IPS DF 6.9 (cell line): ENCODE measurements around the gene TRPM8.

Source experiments
- DNase-seq: peaks from one replicate; pipeline ENCODE4 v3.0.0-alpha.2; 2013; ENCODE audit warnings: low read depth, low spot score
- H3K27ac ChIP-seq: one replicate; pipeline ENCODE4 v1.5.1; 2013; ENCODE audit warnings: low read length, control low read depth
- H3K27me3 ChIP-seq: 2 replicates; pipeline ENCODE4 v1.6.1; 2013; ENCODE audit warnings: mild to moderate bottlenecking, low read length; ENCODE audit not compliant: control insufficient read depth, insufficient read depth
- H3K36me3 ChIP-seq: 2 replicates; pipeline ENCODE4 v1.6.1; 2013; ENCODE audit warnings: low read length; ENCODE audit not compliant: control insufficient read depth, insufficient read depth
- H3K4me1 ChIP-seq: 2 replicates; pipeline ENCODE4 v1.6.1; 2013; ENCODE audit warnings: low read length; ENCODE audit not compliant: control insufficient read depth, insufficient read depth
- H3K4me3 ChIP-seq: 2 replicates; pipeline ENCODE4 v1.5.1; 2013; ENCODE audit warnings: mild to moderate bottlenecking, low read length
- H3K9me3 ChIP-seq: 2 replicates; pipeline ENCODE4 v1.6.1; 2013; ENCODE audit warnings: low read length, inconsistent platforms; ENCODE audit not compliant: control insufficient read depth, insufficient read depth
- WGBS: extraction: QIAGEN DNeasy Blood & Tissue Kit; methylation state at CpG from one replicate; pipeline ENCODE4 v1.1.7; 2013; ENCODE audit warnings: mixed read lengths, missing lambda C conversion rate; ENCODE audit not compliant: insufficient read length, insufficient coverage; 5-methylcytosine and 5-hydroxymethylcytosine counted together

Gene TRPM8

DNA sequence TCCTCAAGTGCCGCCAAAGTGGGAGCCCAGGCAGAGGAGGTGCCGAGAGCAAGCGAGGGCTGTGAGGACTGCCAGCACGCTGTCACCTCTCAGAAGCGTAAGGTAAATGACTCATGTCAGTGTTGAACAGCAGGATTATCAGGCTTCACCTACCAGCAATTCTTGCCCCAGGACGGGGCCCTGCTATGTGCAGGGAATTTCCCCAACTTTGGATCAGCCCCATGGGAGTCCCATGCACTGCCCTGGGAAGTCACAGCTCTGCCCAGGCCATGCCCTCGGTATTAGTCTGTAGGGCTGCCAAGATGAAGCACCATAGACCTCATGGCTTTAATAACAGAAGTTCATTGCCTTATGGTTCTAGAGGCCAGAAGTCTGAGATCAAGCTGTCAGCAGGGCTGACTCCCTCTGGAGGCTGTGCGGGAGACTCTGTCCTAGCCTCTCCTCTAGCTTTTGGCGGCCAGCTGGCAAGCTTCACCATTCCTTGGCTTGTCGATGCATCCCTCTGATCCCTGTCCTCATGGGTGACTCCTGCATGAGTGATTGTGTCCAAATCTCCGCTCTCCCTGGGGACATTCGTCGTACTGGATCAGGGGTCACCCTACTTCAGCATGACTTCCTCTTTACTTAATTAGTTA, 55.9 kb downstream of the TRPM8 start:
- no peak overlapping the region for H3K4me3 ChIP-seq
- H3K27me3 ChIP-seq, result no peaks in the 10 kb centered on the region
- no peaks in the 10 kb centered on the region for H3K36me3 ChIP-seq
- H3K9me3 ChIP-seq, result no peaks in the 10 kb centered on the region
- WGBS, result no CpG with 5 or more reads among the region's 13 CpGs
- no peak overlapping the region for H3K27ac ChIP-seq
- no peaks in the 10 kb centered on the region for H3K4me1 ChIP-seq
- DNase-seq, result no peak

DNA sequence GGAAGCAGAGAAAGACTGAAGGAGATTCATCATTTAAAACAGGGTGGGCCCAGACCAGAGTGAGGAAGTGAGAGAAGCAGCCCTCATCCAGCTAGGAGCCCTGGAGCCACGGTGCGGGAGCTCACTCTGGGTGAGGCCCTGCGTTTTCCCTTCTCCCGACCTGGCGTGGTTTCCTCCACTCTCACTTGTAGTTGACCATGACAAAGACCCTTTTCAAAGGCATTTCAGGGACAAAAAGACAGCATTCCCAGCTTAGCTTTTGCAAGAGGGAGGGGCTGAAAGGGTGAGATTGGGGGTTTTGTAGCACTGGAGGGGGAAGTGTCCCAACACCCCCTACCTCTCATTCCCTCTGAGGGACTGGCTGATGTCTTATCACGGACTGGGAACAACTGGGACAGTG, 56.6 kb downstream of the TRPM8 start:
- no peak for DNase-seq
- no peak overlapping the region for H3K4me3 ChIP-seq
- H3K4me1 ChIP-seq, result no peaks in the 10 kb centered on the region
- no peaks in the 10 kb centered on the region for H3K27me3 ChIP-seq
- WGBS, result no CpG with 5 or more reads among the region's 6 CpGs
- no peaks in the 10 kb centered on the region for H3K9me3 ChIP-seq
- no peak overlapping the region for H3K27ac ChIP-seq
- H3K36me3 ChIP-seq, result no peaks in the 10 kb centered on the region

GRCh38 chr2:233974530-233975071, 57.4 kb downstream of the TRPM8 start:
- Histone ChIP-seq H3K36me3 (no peaks in the 10 kb centered on the region), H3K27me3 (no peaks in the 10 kb centered on the region), H3K4me3 (no peak overlapping the region), H3K9me3 (no peaks in the 10 kb centered on the region), H3K4me1 (no peaks in the 10 kb centered on the region), H3K27ac (no peak overlapping the region)
- no CpG with 5 or more reads among the region's 4 CpGs for WGBS
- no peak for DNase-seq

DNA sequence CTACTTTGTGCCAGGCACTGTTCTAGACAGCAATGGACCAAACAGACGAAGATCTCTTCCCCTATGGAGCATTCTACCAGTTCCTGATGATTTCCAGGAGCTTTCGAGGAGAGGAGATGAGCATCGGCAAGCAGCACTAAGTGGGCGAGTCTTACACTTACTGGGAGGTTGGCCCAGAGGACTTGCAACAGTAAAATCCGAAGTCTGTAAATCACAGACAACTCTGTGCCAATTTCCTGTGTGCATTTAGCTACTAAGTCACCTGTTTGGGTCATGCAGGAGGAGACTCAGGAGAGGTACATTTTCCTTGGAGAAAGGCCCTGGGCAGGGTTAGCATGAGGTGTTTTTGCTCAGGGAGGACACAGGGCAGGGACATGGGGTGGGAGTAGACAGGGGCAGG, 58.9 kb downstream of the TRPM8 start:
- Histone ChIP-seq H3K27me3 (no peaks in the 10 kb centered on the region), H3K9me3 (no peaks in the 10 kb centered on the region), H3K4me1 (no peaks in the 10 kb centered on the region), H3K36me3 (no peaks in the 10 kb centered on the region), H3K4me3 (no peak overlapping the region), H3K27ac (no peak overlapping the region)
- DNase-seq, result no peak
- no CpG with 5 or more reads among the region's 5 CpGs for WGBS

- Histone ChIP-seq H3K4me3 (no peak overlapping the region), H3K27ac (no peak overlapping the region), H3K4me1 (no peaks in the 10 kb centered on the region), H3K27me3 (no peaks in the 10 kb centered on the region), H3K9me3 (no peaks in the 10 kb centered on the region), H3K36me3 (no peaks in the 10 kb centered on the region)
- no CpG with 5 or more reads among the region's 8 CpGs for WGBS
- DNase-seq, result no peak
These were observed 59.6 kb downstream of the TRPM8 start for GRCh38 chr2:233976690-233977294.

DNA sequence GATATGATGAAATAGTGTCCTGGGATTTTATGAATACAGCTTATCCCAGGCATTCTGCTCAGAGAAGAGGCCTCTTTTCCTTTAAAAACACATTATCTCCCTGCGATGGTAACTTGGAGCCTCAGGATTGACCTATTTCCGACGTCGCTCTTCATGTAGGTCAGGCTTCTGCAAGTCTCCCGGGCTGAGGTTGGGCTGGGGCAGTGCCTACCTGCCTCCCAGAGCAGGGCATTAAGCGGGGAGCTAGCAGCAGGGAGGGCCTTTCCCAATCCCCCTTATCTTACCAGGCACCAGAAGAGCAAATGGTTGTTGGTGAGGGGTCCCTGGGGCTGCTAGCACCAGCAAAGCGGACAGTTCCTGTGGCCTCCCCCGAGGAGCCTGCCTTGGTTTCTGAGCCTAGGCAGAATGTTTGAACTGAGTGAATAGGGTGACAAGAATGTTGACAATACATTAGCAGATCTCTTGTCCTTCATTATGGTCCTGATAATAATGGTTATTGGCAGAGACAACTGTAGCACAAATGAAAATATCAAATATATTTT, 60.2 kb downstream of the TRPM8 start:
- H3K27ac ChIP-seq, result no peak overlapping the region
- H3K9me3 ChIP-seq, result no peaks in the 10 kb centered on the region
- no peaks in the 10 kb centered on the region for H3K36me3 ChIP-seq
- H3K4me1 ChIP-seq, result no peaks in the 10 kb centered on the region
- DNase-seq, result no peak
- H3K27me3 ChIP-seq, result no peaks in the 10 kb centered on the region
- no CpG with 5 or more reads among the region's 8 CpGs for WGBS
- H3K4me3 ChIP-seq, result no peak overlapping the region

GRCh38 chr2:233979748-233980147, 62.6 kb downstream of the TRPM8 start:
- Histone ChIP-seq H3K4me3 (no peak overlapping the region), H3K9me3 (no peaks in the 10 kb centered on the region), H3K4me1 (no peaks in the 10 kb centered on the region), H3K27ac (no peak overlapping the region), H3K27me3 (no peaks in the 10 kb centered on the region), H3K36me3 (no peaks in the 10 kb centered on the region)
- DNase-seq, result no peak
- WGBS, result no CpG with 5 or more reads among the region's 4 CpGs

GRCh38 chr2:233980955-233981561, 63.9 kb downstream of the TRPM8 start:
- Histone ChIP-seq H3K4me1 (no peaks in the 10 kb centered on the region), H3K9me3 (no peaks in the 10 kb centered on the region), H3K4me3 (no peak overlapping the region), H3K36me3 (no peaks in the 10 kb centered on the region), H3K27me3 (no peaks in the 10 kb centered on the region), H3K27ac (no peak overlapping the region)
- DNase-seq, result no peak
- no CpG with 5 or more reads among the region's 5 CpGs for WGBS

DNA sequence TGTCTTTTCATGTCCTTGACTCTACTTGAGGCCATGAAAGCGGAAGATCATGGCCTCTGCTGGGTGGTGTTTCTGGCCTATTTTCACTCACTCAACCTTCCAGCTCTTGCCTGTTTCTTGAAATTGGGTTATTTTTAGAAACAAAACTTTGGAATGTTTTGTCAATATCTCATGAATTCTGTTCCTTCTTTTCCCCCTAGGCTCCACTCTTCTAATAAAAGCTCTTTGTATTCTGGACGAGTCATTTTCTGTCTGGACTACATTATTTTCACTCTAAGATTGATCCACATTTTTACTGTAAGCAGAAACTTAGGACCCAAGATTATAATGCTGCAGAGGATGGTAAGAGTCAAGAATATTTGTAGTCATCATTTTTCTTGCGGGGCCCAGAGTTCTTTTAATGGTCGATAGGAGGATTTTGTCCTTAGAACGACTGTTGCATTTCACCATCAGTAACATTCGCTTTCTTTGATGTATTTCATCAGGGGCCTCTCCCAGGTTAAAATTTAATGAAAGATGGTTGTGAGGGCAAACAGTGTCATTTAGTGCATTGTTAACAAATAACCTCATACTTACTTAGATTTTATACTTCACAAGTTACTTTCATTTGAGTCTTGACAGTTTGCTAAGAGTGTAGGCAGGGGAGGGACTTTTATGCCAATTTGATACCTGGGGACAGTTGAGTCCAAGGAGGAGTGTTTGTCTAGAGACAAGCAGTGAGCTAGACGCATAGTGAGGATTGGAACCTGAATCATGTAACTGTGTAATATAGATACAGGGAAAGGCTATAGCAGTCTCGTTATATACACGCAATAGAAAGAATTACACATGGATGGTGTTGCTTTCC, 64.6 kb downstream of the TRPM8 start:
- Histone ChIP-seq H3K36me3 (no peaks in the 10 kb centered on the region), H3K9me3 (no peaks in the 10 kb centered on the region), H3K27me3 (no peaks in the 10 kb centered on the region), H3K4me1 (no peaks in the 10 kb centered on the region), H3K27ac (no peak overlapping the region), H3K4me3 (no peak overlapping the region)
- whole genome bisulfite sequencing, result no CpG with 5 or more reads among the region's 9 CpGs
- DNase-seq, result no peak
